ENCODE results near the gene SLC23A2. TPM values are rescaled to one million over a fixed set of nuclear protein-coding genes. Genes with fewer than 3 reads are reported as not detected.
A peak's percentile ranks its signal among the peaks of the same experiment; 100 is the strongest.

The SLC23A2 gene
- total RNA-seq, 1 donor from 2014 or later = 24.2 TPM

DNA sequence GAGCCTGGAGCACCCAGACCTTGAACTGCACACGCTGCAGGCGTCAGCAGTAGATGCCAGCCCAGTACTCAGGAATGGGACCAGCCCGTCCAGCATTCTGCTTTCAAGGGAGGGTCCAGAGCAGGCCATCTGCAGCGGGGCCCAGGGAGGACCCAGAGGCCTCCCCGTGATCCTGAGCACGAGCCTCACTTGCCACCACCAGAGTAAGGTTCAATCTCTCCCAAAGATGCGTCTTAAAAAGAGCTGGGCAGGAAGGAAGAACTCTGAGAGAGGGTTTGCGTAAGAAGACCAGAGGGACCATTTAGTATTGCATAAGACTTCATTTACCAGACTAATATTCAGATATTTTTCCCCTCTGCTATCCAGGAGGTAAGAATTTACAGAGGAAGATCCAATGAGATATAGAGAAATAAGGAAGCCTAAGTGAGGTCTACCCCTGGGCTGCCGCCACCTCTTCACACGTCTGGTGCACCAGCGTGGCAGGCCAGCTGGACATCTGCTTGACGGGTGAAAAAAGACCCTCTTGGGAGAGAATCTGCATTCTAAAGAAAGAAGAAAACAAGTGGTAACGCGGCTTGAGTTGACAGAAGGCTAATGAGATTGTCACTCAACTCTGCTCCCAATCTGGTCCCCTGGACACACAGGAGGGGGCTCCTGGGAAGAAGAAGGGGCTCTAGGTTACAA, 172.3 kb downstream of the SLC23A2 start:
- TF ChIP-seq, protein P1, sequence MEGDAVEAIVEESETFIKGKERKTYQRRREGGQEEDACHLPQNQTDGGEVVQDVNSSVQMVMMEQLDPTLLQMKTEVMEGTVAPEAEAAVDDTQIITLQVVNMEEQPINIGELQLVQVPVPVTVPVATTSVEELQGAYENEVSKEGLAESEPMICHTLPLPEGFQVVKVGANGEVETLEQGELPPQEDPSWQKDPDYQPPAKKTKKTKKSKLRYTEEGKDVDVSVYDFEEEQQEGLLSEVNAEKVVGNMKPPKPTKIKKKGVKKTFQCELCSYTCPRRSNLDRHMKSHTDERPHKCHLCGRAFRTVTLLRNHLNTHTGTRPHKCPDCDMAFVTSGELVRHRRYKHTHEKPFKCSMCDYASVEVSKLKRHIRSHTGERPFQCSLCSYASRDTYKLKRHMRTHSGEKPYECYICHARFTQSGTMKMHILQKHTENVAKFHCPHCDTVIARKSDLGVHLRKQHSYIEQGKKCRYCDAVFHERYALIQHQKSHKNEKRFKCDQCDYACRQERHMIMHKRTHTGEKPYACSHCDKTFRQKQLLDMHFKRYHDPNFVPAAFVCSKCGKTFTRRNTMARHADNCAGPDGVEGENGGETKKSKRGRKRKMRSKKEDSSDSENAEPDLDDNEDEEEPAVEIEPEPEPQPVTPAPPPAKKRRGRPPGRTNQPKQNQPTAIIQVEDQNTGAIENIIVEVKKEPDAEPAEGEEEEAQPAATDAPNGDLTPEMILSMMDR (IDR thresholded peaks at IDR 0.05) = no peak
- H3K9me3 Mint-ChIP-seq (ENCODE audit: low read depth) = peaks cover 6% of the 10 kb centered on the region
- no peak for DNase-seq (ENCODE audit: low spot score)
- no peaks in the 10 kb centered on the region for H3K27me3 Mint-ChIP-seq (ENCODE audit: low read depth)
- no peak overlapping the region for H3K27ac Mint-ChIP-seq (ENCODE audit: unreplicated experiment)
- peaks cover 3% of the 10 kb centered on the region for H3K4me1 Mint-ChIP-seq (ENCODE audit: low read depth)
- H3K36me3 Mint-ChIP-seq (ENCODE audit: low read depth) = no peaks in the 10 kb centered on the region
- no peak overlapping the region for H3K4me3 Mint-ChIP-seq (ENCODE audit: unreplicated experiment)

DNA sequence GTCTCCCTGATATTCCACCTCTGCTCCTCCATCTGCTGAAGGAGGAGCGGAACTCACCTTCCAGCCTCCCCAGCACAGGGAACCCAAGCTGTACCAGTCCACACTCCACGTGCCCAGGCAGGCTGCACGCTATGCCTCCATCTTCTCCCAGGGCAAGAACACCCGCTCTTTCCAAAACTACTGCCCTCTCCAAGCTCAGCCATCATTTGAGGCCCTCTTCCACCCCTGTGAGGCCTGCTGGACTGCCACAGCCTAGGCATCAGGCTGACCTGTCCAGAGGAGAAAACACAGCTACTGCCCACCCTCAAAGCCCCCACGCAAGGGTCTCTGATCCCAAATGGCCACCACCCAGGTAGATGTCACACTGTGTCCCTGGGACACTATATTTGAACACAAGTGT, 179.7 kb downstream of the SLC23A2 start:
- Mint-ChIP-seq H3K4me3 (ENCODE audit: unreplicated experiment) (peak overlapping the region; percentile 78), H3K9me3 (ENCODE audit: low read depth) (no peaks in the 10 kb centered on the region), H3K36me3 (ENCODE audit: low read depth) (peaks cover 3% of the 10 kb centered on the region), H3K27me3 (ENCODE audit: low read depth) (no peaks in the 10 kb centered on the region), H3K4me1 (ENCODE audit: low read depth) (peaks cover 31% of the 10 kb centered on the region), H3K27ac (ENCODE audit: unreplicated experiment) (no peak overlapping the region)
- TF ChIP-seq, protein P1 (IDR thresholded peaks at IDR 0.05) = no peak
- peak; percentile 57 for DNase-seq (ENCODE audit: low spot score)

DNA sequence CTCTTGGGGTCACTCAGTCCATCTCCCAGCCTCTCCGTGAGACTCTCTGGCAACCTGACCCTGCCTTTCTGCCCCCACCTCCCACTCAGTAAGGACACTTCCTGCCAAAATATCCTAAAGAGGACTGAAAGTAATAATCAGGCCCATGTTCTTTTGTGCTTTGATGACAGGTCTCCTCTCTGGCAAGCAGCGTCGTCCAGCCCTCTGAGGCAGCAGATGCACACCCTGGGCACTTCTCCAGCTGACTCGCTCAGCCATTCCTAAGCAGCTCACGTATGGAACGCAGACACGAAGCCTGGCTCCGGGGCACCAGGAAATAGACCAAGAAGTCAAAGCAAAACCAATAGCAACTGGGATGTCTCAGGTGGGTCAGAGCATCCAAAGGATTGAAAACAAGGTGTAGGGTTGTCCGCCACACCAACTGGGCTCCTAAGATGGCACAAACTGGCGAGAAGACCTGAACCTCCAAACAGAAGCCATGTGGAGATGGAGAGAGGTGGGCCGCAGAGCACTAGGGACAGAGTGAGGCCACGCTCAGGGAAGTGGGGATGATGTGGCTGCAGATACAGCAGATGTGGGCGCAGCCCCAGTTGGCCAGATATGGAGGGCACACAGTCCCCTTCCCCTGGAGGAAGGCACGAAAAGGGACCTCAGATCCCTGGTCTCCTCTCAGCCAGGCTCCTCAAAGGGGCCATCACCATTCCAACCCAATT, 180.3 kb downstream of the SLC23A2 start:
- TF ChIP-seq, protein P1 (IDR thresholded peaks at IDR 0.05) = no peak
- H3K4me3 Mint-ChIP-seq (ENCODE audit: unreplicated experiment) = peak overlapping the region; percentile 35
- no peaks in the 10 kb centered on the region for H3K9me3 Mint-ChIP-seq (ENCODE audit: low read depth)
- H3K27ac Mint-ChIP-seq (ENCODE audit: unreplicated experiment) = peak overlapping the region; percentile 69
- H3K27me3 Mint-ChIP-seq (ENCODE audit: low read depth) = no peaks in the 10 kb centered on the region
- peaks cover 31% of the 10 kb centered on the region for H3K4me1 Mint-ChIP-seq (ENCODE audit: low read depth)
- peaks cover 3% of the 10 kb centered on the region for H3K36me3 Mint-ChIP-seq (ENCODE audit: low read depth)
- DNase-seq (ENCODE audit: low spot score) = peak; percentile 65

DNA sequence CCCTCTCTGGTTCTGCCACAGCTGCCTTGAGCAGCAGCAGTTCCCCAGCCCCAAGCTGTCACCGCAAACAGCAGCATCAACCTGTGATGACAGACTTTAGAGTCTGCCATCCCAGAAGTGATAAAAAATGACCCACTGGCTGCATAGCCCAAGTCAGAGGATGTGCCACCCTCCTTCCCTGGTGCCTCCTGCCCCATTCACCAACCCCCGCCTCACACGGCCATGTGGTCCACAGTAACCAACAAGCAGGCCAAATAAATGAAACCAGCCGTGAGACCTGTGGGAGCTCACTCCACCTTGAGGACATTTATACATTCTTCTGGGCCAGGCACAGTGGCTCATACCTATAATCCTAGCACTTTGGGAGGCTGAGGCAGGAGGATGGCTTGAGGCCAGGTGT, 181.4 kb downstream of the SLC23A2 start:
- DNase-seq (ENCODE audit: low spot score) = no peak
- Mint-ChIP-seq H3K27ac (ENCODE audit: unreplicated experiment) (no peak overlapping the region), H3K4me1 (ENCODE audit: low read depth) (peaks cover 34% of the 10 kb centered on the region), H3K9me3 (ENCODE audit: low read depth) (no peaks in the 10 kb centered on the region), H3K36me3 (ENCODE audit: low read depth) (peaks cover 3% of the 10 kb centered on the region), H3K4me3 (ENCODE audit: unreplicated experiment) (no peak overlapping the region), H3K27me3 (ENCODE audit: low read depth) (no peaks in the 10 kb centered on the region)
- TF ChIP-seq, protein P1 (IDR thresholded peaks at IDR 0.05) = no peak

DNA sequence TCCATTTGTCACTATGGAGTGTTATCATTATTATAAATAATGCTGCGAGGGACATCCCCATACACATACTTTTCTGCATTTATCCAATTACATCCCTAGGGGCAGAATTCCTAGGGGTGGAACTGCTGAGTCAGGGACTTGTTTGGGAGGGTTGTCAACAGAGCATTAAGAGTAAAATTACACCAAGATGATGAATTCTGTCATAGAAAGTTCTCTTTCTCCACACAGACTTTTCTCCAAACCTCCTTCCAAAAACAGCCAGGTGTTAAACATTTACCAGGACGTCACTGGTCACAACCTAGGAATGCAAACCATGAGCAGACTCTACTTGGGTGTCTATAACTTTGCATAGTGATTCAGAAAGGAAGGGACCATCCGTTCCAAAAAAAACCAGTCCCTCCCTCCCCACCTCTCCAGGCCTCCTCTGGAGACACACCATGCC, 184.1 kb downstream of the SLC23A2 start:
- H3K27ac Mint-ChIP-seq (ENCODE audit: unreplicated experiment) = peak overlapping the region; percentile 82
- H3K36me3 Mint-ChIP-seq (ENCODE audit: low read depth) = peaks cover 3% of the 10 kb centered on the region
- no peaks in the 10 kb centered on the region for H3K27me3 Mint-ChIP-seq (ENCODE audit: low read depth)
- peaks cover 33% of the 10 kb centered on the region for H3K4me1 Mint-ChIP-seq (ENCODE audit: low read depth)
- no peak overlapping the region for H3K4me3 Mint-ChIP-seq (ENCODE audit: unreplicated experiment)
- TF ChIP-seq, protein P1 (IDR thresholded peaks at IDR 0.05) = peak; percentile 51
- no peak for DNase-seq (ENCODE audit: low spot score)
- H3K9me3 Mint-ChIP-seq (ENCODE audit: low read depth) = no peaks in the 10 kb centered on the region

Data from chondrocyte (in vitro differentiated cells).